ENCODE measurements around the gene GNAI2.
A peak's percentile ranks its signal among the peaks of the same experiment; 100 is the strongest.
"Not testable (repeated sequence)": the region's sequence is repeated elsewhere in the genome, so short reads cannot be mapped to it uniquely, and the experiment has no call there.

Gene GNAI2

DNA sequence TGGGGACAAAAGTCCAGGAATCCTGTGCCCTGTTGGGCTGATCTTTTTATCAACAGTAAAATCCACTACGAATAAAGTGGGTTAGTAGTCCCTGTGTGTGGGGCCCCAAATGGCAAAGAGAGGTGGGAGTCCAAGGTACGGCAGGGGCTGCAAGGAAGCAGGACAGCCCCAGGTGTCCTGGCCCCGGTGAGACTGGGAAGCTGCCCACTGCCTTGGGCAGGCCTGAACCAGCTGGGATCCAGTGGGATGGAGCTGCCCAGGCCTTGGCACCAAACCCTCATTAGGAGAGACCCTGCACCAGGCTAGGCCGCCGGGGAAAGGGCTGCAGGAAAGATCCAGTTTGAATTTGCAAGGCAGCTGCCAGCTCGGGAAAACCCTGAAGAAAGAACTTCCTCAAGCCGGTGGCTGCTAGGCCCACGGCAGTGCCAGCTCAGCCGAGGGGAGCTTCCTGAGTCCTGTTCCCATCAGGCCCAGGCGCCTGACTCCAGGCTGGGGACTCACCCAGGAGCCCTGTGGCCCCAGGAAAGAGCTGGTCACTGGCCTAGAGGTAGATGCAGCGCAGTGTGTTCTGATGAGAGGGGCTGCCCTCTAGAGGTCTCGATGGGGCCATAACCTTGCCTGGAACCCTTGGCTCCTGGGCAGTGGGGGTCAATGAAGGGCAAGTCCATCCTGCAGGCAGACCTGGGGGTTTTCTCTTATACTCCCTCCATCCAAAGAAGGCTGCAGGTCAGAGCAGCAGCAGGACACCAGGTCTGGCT lies 14.4 kb upstream of the GNAI2 start:
- peak in 2 of 10 donors; percentile 26 to 76 for DNase-seq
- intact Hi-C loops (cut with DNase I) = no loop called here

DNA sequence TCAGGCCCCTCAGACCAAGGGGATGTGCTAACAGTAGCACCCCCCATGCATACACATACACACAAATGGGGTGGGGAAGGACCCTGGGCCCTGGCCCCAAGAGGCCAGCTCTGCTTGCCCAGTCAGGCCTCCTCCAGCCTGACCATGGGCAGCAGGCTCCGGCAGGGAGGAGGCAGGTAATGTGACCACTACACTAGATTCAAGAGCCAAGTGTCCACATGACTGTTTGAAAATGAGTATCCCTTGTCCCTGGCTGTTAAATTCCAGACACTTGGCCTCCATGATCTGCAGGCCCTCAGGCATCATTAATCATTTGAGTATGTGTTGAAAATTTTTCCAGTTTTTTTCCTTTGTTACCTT lies 13.9 kb upstream of the GNAI2 start:
- DNase-seq = no peak
- intact Hi-C loops (cut with DNase I) = no loop called here

GRCh38 chr3:50224639-50225038 lies 11.4 kb upstream of the GNAI2 start:
- intact Hi-C loops (cut with DNase I) = no loop called here
- DNase-seq = no peak

GRCh38 chr3:50226888-50227389 lies 9.1 kb upstream of the GNAI2 start:
- peak in 8 of 10 donors; percentile 39 to 93 (median 62) for DNase-seq
- intact Hi-C loops (cut with DNase I) = loop anchor here (1.0 to 2.0 kb wide), 4 partner anchors 19 to 94 kb away; no protein-coding TSS in a partner anchor

- intact Hi-C loops (cut with DNase I) = loop anchor here (1.0 to 2.0 kb wide), 3 partner anchors 19 to 93 kb away; no protein-coding TSS in a partner anchor
- peak; percentile 82 to 99 (median 90) for DNase-seq
Observed at GRCh38 chr3:50227390-50228183, 8.4 kb upstream of the GNAI2 start.

DNA sequence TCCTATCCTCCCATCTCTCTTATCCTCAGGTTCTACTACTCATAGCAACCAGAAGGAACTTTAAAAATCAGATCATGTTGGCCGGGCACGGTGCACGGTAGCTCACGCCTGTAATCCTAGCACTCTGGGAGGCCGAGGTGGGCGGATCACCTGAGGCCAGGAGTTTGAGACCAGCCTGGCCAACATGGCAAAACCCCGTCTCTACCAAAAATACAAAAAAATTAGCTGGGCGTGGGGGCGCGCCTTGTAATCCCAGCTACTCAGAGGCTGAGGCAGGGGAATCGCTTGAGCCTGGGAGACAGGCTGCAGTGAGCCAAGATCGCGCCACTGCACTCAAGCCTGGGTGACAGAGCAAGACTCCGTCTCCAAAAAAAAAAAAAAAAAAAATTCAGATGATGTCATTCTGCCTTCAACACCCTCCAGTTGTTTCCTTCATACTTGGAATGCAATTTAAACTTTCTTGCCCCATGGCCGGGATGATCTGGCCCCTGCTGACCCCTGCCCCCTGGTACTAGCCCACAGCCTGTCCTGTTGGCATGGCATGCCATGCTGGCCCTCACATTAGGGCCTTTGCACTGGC lies 7.7 kb upstream of the GNAI2 start:
- intact Hi-C loops (cut with DNase I) = not testable (repeated sequence)

GRCh38 chr3:50229490-50229889 lies 6.5 kb upstream of the GNAI2 start:
- intact Hi-C loops (cut with DNase I) = no loop called here
- DNase-seq = no peak

More for the DNA sequence above, 7.7 kb upstream of the GNAI2 start:
- DNase-seq = not testable (repeated sequence)

GRCh38 chr3:50230104-50230793 lies 5.8 kb upstream of the GNAI2 start:
- DNase-seq = no peak
- intact Hi-C loops (cut with DNase I) = no loop called here

DNA sequence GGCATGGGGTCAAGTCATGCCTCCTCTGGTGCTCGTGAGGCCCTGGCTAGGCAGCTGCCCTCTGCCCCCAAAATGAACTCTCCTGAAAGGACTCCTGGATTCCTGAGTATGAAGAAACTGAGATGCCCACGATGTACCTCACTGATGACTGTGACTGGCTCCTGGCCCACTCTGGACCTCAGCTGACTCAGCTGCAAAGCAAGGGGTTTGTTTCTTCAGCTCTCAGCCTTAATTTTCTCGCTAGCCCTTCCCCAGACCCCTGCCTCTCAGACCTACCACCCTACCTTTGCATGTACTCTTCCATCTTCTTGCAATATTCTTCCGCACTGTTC lies 5.2 kb upstream of the GNAI2 start:
- DNase-seq = no peak
- intact Hi-C loops (cut with DNase I) = no loop called here

- DNase-seq = no peak
- intact Hi-C loops (cut with DNase I) = no loop called here
Observed at GRCh38 chr3:50231581-50231980, 4.4 kb upstream of the GNAI2 start.

DNA sequence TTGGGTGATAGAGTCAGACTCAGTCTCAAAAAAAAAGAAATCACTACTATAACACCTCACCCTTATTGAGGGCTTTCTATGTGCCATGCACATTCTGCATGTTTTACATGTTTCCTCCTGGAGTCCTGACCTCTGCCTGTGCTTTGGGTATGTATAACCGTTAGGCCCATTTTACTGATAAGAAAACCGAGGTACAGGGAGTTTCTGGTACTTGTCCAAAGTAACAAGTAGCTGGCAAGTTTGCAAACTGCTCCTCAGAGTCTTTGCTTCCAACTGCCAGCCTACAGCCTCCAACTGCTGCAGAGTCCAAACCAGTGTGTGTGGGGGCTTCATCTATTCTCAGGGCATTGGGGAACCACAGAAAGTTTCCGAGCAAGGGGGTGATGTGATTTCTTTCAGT lies 3.7 kb upstream of the GNAI2 start:
- intact Hi-C loops (cut with DNase I) = no loop called here
- no peak for DNase-seq

GRCh38 chr3:50233176-50233575 lies 2.8 kb upstream of the GNAI2 start:
- intact Hi-C loops (cut with DNase I) = no loop called here

DNA sequence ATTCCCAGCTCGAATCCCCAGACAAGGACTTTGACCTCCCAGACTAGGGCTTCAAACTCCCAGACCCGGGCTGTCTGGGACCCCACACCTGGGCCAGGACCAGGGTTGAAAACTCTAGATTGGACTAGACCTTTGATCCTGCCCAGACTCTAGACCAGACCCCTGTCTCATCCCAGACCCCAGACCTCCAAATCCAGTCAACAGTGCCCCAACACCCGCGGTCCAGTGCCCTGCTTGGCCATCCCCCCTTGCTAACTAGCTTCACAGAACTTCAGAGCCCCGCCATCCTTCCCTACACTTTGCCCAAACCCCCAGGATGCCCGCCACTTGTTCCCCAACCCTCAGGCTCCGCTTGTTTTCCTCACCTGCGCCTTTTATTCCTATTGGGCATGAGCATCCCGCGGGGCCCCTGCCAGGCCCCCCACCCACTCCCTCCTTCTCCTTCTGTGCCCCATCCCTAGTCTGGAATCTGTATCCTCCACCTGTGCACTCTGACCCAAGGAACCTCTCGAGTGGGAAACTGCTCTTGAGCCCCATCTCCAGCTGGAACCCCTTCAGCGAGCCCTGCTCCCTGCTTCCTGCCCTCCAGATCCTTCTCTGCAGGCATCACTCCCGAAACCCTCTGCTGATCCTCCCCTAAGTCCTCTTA lies 604 bp downstream of the GNAI2 start:
- intact Hi-C loops (cut with DNase I) = no loop called here
- DNase-seq = no peak

More at GRCh38 chr3:50233176-50233575, 2.8 kb upstream of the GNAI2 start:
- no peak for DNase-seq

DNA sequence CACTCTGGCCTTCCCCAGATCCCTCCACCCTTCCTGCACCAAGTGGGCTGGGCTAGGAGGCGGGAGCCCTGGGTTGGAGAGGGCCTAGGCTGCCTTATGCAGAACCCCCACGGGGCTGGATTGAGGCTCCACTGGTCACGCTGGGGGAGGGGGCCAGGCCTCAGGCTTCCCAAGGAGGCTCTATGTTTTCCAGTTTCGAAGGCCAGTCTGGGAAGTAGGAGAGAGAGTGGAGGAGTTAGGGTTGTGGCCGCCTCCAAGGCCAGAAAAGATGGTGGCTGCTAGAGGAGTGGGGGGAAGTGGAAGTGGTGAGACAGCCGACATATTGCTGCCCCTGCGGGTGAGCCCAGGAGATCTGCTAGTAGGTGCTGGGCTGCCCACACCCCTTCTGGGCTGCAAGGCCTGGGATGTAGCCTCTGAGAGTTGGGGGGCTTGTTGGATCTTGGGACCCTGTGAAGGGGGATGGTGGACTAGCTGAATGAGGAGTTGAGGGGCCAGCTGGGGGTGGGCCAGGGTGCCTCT lies 1.2 kb downstream of the GNAI2 start:
- intact Hi-C loops (cut with DNase I) = no loop called here
- peak in 1 of 10 donors; percentile 85 for DNase-seq

DNA sequence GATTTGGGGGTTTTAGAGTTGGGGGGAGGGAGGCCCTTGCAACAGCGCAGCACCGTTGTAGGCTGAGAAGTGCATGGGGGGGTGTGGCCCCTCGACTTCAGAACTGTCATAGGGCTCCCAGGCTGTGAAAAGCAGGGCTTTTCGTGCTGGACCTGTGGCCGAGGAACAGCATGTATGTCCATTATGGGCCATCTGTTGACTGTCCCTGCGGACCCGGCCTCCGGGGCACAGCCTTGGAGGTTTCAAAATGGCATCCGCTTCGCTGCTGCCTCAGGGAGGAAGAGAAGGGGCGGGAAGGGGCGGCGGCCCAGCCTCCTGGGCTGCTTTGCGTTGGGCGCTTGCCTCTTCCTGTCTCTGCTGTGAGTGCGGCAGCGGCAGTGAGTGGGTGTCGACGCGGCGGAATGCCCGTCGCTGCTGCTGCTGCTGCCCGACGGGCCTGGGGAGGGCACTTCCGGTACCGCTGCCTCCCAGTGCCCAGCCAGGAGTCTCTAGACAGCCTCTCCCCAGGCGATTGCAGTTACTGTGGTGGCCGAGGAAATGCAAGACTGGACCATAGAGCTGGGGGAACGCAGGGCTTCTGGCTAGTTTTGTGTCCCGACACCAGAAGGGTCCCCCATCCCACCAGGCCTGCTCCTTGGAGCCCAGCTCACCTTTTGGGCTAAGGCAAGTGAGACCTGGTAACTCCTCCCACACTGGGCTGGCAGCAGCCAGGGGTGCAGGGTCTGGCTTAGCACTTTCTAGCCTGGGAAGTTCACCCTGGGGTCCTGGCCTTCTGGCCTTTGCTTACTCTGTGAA lies 1.9 kb downstream of the GNAI2 start:
- DNase-seq = peak in 9 of 10 donors; percentile 62 to 96 (median 71)
- intact Hi-C loops (cut with DNase I) = no loop called here

DNA sequence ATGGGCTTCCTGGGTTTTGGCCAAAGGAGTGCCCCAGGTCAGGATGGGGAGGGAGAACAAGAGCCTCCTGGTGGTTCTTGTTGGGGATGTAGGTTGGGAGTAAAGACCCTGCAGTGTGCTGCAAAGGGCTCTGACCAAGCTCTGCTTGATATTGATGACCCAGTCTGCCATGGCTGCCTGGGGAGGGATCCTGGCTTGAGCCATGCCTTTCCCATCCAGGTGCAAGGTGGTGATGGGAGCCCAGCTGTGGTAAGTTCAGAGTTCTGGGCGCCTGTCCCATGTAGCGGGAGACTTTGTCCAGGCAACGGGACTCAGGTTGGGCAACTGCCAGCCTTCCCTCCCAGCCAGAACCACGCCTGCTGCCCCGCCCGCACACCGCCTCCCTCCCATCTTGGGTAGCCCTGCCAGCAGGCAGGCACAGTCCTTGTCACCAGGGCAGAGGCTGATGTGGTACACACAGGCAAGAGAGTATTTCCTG lies 2.6 kb downstream of the GNAI2 start:
- DNase-seq = peak; percentile 53 to 96 (median 78)
- intact Hi-C loops (cut with DNase I) = no loop called here

DNA sequence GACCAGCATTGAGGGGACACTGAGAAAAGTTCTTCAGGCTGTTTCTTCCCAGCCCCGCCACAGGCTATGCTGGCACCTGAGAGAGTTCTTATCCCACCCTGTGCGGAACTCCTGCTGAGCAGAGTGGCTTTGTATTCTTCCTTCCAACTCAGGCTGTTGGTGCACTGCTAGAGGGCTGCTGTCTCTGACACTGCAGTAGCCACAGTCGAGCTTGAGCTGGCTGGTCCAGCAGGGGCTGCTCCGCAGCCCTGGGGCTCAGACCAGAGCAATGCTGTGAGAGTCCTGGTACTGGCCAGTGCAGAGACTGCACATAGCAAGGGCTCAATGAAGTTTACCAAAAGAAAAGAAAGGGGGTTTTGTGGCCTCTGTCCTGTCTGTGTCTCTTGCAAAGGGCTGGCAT lies 3.6 kb downstream of the GNAI2 start:
- DNase-seq = no peak
- intact Hi-C loops (cut with DNase I) = no loop called here

DNA sequence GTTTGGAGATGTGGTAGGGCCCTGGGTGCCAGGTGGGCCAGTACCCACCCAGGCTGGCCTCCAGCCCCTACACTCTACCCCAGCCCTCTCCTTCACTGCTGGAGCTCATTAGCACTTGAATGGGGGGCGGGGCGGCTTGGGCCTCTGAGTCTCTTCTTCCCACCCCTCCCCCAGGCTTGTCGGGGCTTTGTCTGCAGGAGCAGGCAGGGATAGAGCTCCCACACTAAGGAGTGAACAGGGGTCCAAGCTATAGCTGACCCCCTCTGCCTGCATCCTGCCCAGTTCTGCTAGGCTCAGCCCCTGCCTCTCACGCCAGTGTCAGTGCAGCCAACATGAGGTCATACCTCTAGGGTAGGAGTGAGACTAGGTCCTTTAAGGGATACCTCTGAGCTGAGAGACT lies 5.2 kb downstream of the GNAI2 start:
- DNase-seq = no peak
- intact Hi-C loops (cut with DNase I) = no loop called here

Data from posterior cingulate gyrus (tissue), 11 donors.